Left lung (tissue), 14 donors: ENCODE measurements around the gene SMS. TPM values are rescaled to one million over a fixed set of nuclear protein-coding genes. Genes with fewer than 3 reads are reported as not detected.
A peak's percentile ranks its signal among the peaks of the same experiment; 100 is the strongest.

Experiments used
- ATAC-seq: fragments of 200-7000 bp; cut with Tn5 transposase; one replicate; pipeline ENCODE4 v1.9.1; 2020; ENCODE audit warnings: moderate library complexity
- DNase-seq, 4 donors: peaks; one replicate each; pipeline ENCODE4 v3.0.0-alpha.2; 2013 to 2020
- H3K27ac ChIP-seq, 2 donors: fragments of 200-600 bp; sonication (generic) in 1 of 2; one replicate each; pipeline versions ENCODE4 v1.5.0 to v1.8.0; 2020 to 2021
- H3K27me3 ChIP-seq, 2 donors: fragments of 200-600 bp; sonication (generic) in 1 of 2; one replicate each; pipeline versions ENCODE4 v1.5.0 to v1.8.0; 2020 to 2021
- H3K36me3 ChIP-seq, 2 donors: fragments of 200-600 bp; sonication (generic) in 1 of 2; one replicate each; pipeline versions ENCODE4 v1.5.0 to v1.8.0; 2020 to 2021
- H3K4me1 ChIP-seq, 2 donors: fragments of 200-600 bp; one replicate each; pipeline ENCODE4 v1.8.0; 2021
- H3K4me3 ChIP-seq, 2 donors: fragments of 200-600 bp; sonication (generic) in 1 of 2; one replicate each; pipeline versions ENCODE4 v1.5.0 to v1.8.0; 2020 to 2021; ENCODE audit warnings: mild to moderate bottlenecking in 1 of 2
- H3K9me3 ChIP-seq, 2 donors: fragments of 200-600 bp; sonication (generic) in 1 of 2; one replicate each; pipeline versions ENCODE4 v1.5.0 to v1.8.0; 2020 to 2021
- CTCF ChIP-seq, 2 donors: fragments of 200-600 bp; sonication (generic) in 1 of 2; IDR thresholded peaks; one replicate each; pipeline versions ENCODE4 v1.5.0 to v1.8.0; 2021; ENCODE audit warnings: antibody characterized with exemption in 2 of 2
- intact Hi-C, 2 donors: fragments of 100-400 bp; cut with DNase I; formaldehyde crosslinking; loops; one replicate each; pipeline versions ENCODE4 v1.11.2 to v1.14.2; 2022
- long read RNA-seq, 12 donors: library from polyadenylated mRNA in 2 of 12; unstranded in 2 of 12; transcript quantifications; one replicate each; pipeline ENCODE4 v2.0.0 and lab custom pipeline, GENCODE V29; 2019 to 2026
- polyA plus RNA-seq, 6 donors: library from polyadenylated mRNA; unstranded; fragments of 120-200 nt; gene quantifications; one replicate each; pipeline ENCODE4 v1.2.1, GENCODE V29; 2013; ENCODE audit not compliant: insufficient read length in 6 of 6
- total RNA-seq, 2 donors: library from RNA; stranded (reverse); fragmentation: NEBNext Ultra II Directional; extraction: Animal tissue kit (Norgen Biotek cat#: 25700); gene quantifications; one replicate each; pipeline ENCODE4 v1.2.1, GENCODE V29; 2021
- donor health status: DM: no; HTN: yes; CAD: no.
- donor health status: DM: no; HTN: no; CAD: no.

SMS gene
- 10 to 100 TPM; 68.6 to 80.4 TPM for total RNA-seq
- polyA plus RNA-seq, result 100 to 1,000 TPM in 5 of 6 donors, 10 to 100 TPM in 1; 97.8 to 119 (median 112) TPM
- long read RNA-seq, donor 1, transcript SMS-202 (11 exons, 1,837 nt), result major isoform, 38 of 129 reads
- long read RNA-seq, donor 1, partial matches to known transcripts, result 90 of 129 reads
- long read RNA-seq, donor 1, other reads (novel, unspliced or antisense), result 0 of 129 reads
- long read RNA-seq, donor 2, transcript SMS-202 (11 exons, 1,837 nt), result major isoform, 28 of 93 reads
- long read RNA-seq, donor 2, partial matches to known transcripts, result 63 of 93 reads
- long read RNA-seq, donor 2, other reads (novel, unspliced or antisense), result 0 of 93 reads
- long read RNA-seq, donor 3, transcript SMS-202 (11 exons, 1,837 nt), result major isoform, 36 of 75 reads
- long read RNA-seq, donor 3, partial matches to known transcripts, result 39 of 75 reads
- long read RNA-seq, donor 3, other reads (novel, unspliced or antisense), result 0 of 75 reads
- long read RNA-seq, donor 4, transcript SMS-202 (11 exons, 1,837 nt), result major isoform, 51 of 68 reads
- long read RNA-seq, donor 4, partial matches to known transcripts, result 16 of 68 reads
- long read RNA-seq, donor 4, other reads (novel, unspliced or antisense), result 1 of 68 reads
- long read RNA-seq, donor 5, transcript SMS-202 (11 exons, 1,837 nt), result major isoform, 34 of 151 reads
- long read RNA-seq, donor 5, partial matches to known transcripts, result 117 of 151 reads
- long read RNA-seq, donor 5, other reads (novel, unspliced or antisense), result 0 of 151 reads
- long read RNA-seq, donor 6, transcript SMS-202 (11 exons, 1,837 nt), result major isoform, 23 of 68 reads
- long read RNA-seq, donor 6, partial matches to known transcripts, result 43 of 68 reads
- long read RNA-seq, donor 6, other reads (novel, unspliced or antisense), result 0 of 68 reads
- long read RNA-seq, donor 7, transcript SMS-202 (11 exons, 1,837 nt), result major isoform, 17 of 56 reads
- long read RNA-seq, donor 7, partial matches to known transcripts, result 38 of 56 reads
- long read RNA-seq, donor 7, other reads (novel, unspliced or antisense), result 0 of 56 reads
- long read RNA-seq, donor 8, transcript SMS-202 (11 exons, 1,837 nt), result major isoform, 24 of 72 reads
- long read RNA-seq, donor 8, partial matches to known transcripts, result 48 of 72 reads
- long read RNA-seq, donor 8, other reads (novel, unspliced or antisense), result 0 of 72 reads
- long read RNA-seq, donor 9, result 0 reads
- long read RNA-seq, donor 10, transcript SMS-202 (11 exons, 1,837 nt), result major isoform, 45 of 56 reads
- long read RNA-seq, donor 10, partial matches to known transcripts, result 9 of 56 reads
- long read RNA-seq, donor 10, other reads (novel, unspliced or antisense), result 2 of 56 reads
- long read RNA-seq, donor 11, transcript SMS-202 (11 exons, 1,837 nt), result major isoform, 23 of 106 reads
- long read RNA-seq, donor 11, partial matches to known transcripts, result 82 of 106 reads
- long read RNA-seq, donor 11, other reads (novel, unspliced or antisense), result 0 of 106 reads
- long read RNA-seq, donor 12, transcript SMS-202 (11 exons, 1,837 nt), result major isoform, 9 of 39 reads
- long read RNA-seq, donor 12, partial matches to known transcripts, result 30 of 39 reads
- long read RNA-seq, donor 12, other reads (novel, unspliced or antisense), result 0 of 39 reads

GRCh38 chrX:21940356-21940829, at the start of gene SMS:
Gene SMS, plus strand, starts transcription at chrX:21940709. Its CDS starts 116 bp downstream, at chrX:21940825.
- no peaks in the 10 kb centered on the region for H3K4me1 ChIP-seq
- no peaks in the 10 kb centered on the region for H3K36me3 ChIP-seq
- no peaks in the 10 kb centered on the region for H3K9me3 ChIP-seq
- peak within 1 kb of the TSS; percentile 65 to 70 for H3K27ac ChIP-seq
- no peaks in the 10 kb centered on the region for H3K27me3 ChIP-seq
- peak in 3 of 4 donors; percentile 80 to 92 (median 83) for DNase-seq
- TF ChIP-seq CTCF (IDR thresholded peaks at IDR 0.05), result no peak
- H3K4me3 ChIP-seq, result peak within 1 kb of the TSS; percentile 28 to 53
- ATAC-seq, result peak; percentile 95
- intact Hi-C loops, result no loop called here

- Histone ChIP-seq H3K36me3 (no peaks in the 10 kb centered on the region), H3K4me1 (no peaks in the 10 kb centered on the region), H3K27ac (no peak overlapping the region), H3K4me3 (no peak overlapping the region), H3K9me3 (no peaks in the 10 kb centered on the region), H3K27me3 (no peaks in the 10 kb centered on the region)
- DNase-seq, result no peak
- ATAC-seq, result no peak
- intact Hi-C loops, result no loop called here
- no peak for TF ChIP-seq CTCF (IDR thresholded peaks at IDR 0.05)
These were observed 35.2 kb upstream of the SMS start for GRCh38 chrX:21905313-21905712.

- Histone ChIP-seq H3K36me3 (no peaks in the 10 kb centered on the region), H3K4me1 (no peaks in the 10 kb centered on the region), H3K27me3 (no peaks in the 10 kb centered on the region), H3K9me3 (no peaks in the 10 kb centered on the region), H3K27ac (no peak overlapping the region), H3K4me3 (no peak overlapping the region)
- ATAC-seq (no peak), DNase-seq (no peak)
- intact Hi-C loops, result no loop called here
- no peak for TF ChIP-seq CTCF (IDR thresholded peaks at IDR 0.05)
These were observed 34.6 kb upstream of the SMS start for GRCh38 chrX:21905953-21906352.

- Histone ChIP-seq H3K27ac (no peak overlapping the region), H3K36me3 (no peaks in the 10 kb centered on the region), H3K9me3 (no peaks in the 10 kb centered on the region), H3K27me3 (no peaks in the 10 kb centered on the region), H3K4me3 (no peak overlapping the region), H3K4me1 (no peaks in the 10 kb centered on the region)
- intact Hi-C loops, result no loop called here
- no peak for ATAC-seq
- TF ChIP-seq CTCF (IDR thresholded peaks at IDR 0.05), result no peak
- no peak for DNase-seq
These were observed 33.2 kb upstream of the SMS start for GRCh38 chrX:21907260-21907659.
